NOMO-1 treated with DMSO at 0.1 percent for 48 hours (cell line): ENCODE measurements around the gene TBPL1.
A peak's percentile ranks its signal among the peaks of the same experiment; 100 is the strongest.
"Not testable (repeated sequence)": the region's sequence is repeated elsewhere in the genome, so short reads cannot be mapped to it uniquely, and the experiment has no call there.

Source experiments
- DNase-seq: peaks from one replicate; lab custom pipeline; 2025; ENCODE audit not compliant: unreplicated experiment; lab: John Stamatoyannopoulos, UW

Gene TBPL1

GRCh38 chr6:133951881-133952814, 876 bp upstream of the TBPL1 start:
- DNase-seq, result peak; percentile 7

GRCh38 chr6:133953634-133954415, 801 bp downstream of the TBPL1 start:
- DNase-seq, result no peak

GRCh38 chr6:133954657-133955576, 1.9 kb downstream of the TBPL1 start:
- no peak for DNase-seq

- DNase-seq, result no peak
These were observed 2.8 kb downstream of the TBPL1 start for GRCh38 chr6:133955582-133956415.

GRCh38 chr6:133956416-133957049, 3.5 kb downstream of the TBPL1 start:
- no peak for DNase-seq

- DNase-seq, result no peak
These were observed 4.2 kb downstream of the TBPL1 start for GRCh38 chr6:133957227-133957626.

GRCh38 chr6:133957780-133958242, 4.8 kb downstream of the TBPL1 start:
- DNase-seq, result no peak

GRCh38 chr6:133958791-133959190, 5.8 kb downstream of the TBPL1 start:
- DNase-seq, result no peak

- DNase-seq, result no peak
These were observed 6.8 kb downstream of the TBPL1 start for GRCh38 chr6:133959667-133960368.

GRCh38 chr6:133961831-133962230, 8.8 kb downstream of the TBPL1 start:
- no peak for DNase-seq

GRCh38 chr6:133964052-133964451, 11.0 kb downstream of the TBPL1 start:
- DNase-seq, result no peak

GRCh38 chr6:133964702-133965101, 11.7 kb downstream of the TBPL1 start:
- no peak for DNase-seq

- no peak for DNase-seq
These were observed 12.9 kb downstream of the TBPL1 start for GRCh38 chr6:133965817-133966360.

GRCh38 chr6:133966654-133967329, 13.8 kb downstream of the TBPL1 start:
- DNase-seq, result no peak

GRCh38 chr6:133967347-133967746, 14.3 kb downstream of the TBPL1 start:
- DNase-seq, result no peak

GRCh38 chr6:133967835-133968234, 14.8 kb downstream of the TBPL1 start:
- DNase-seq, result not testable (repeated sequence)

GRCh38 chr6:133969285-133969920, 16.4 kb downstream of the TBPL1 start:
- DNase-seq, result no peak

- DNase-seq, result no peak
These were observed 16.9 kb downstream of the TBPL1 start for GRCh38 chr6:133969921-133970295.
